Measurements from ENCODE around the gene MAGI1. TPM values are rescaled to one million over a fixed set of nuclear protein-coding genes. Genes with fewer than 3 reads are reported as not detected.

MAGI1 gene
- total and polyA plus RNA-seq, 2 experiments from 2014 or later: 33.9 to 87.0 TPM

DNA sequence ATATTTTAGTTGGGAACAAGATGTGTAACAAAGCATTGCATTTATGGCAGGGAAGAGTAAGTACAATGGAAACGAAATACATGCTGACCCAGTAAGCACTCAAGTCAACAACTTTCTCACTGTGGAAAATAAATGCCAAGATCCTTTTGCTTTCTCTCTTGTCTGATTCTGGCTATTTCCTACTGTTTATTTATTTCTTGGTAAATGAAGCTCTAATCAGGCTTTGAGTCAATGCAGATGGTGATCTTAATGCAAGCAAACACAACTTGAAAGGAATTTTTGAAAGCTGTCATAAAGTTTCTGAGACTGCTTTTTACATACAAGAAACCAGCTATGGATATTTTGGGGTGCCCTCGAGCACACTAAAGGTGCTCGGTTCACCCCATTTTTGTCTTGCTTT lies 624.8 kb downstream of the MAGI1 start:
- no peak for TF ChIP-seq CTCF (IDR thresholded peaks at IDR 0.05; ENCODE audit: low read depth, low read length)
- no peaks in the 10 kb centered on the region for H3K27me3 ChIP-seq
- peaks cover 4% of the 10 kb centered on the region for H3K36me3 ChIP-seq
- no peak overlapping the region for H3K4me3 ChIP-seq
- H3K9me3 ChIP-seq (ENCODE audit: low read depth): no peaks in the 10 kb centered on the region
- H3K4me1 ChIP-seq (ENCODE audit: low read depth): peaks cover 18% of the 10 kb centered on the region
- H3K27ac ChIP-seq: no peak overlapping the region
- DNase-seq (ENCODE audit: low read depth in 1 of 2, low spot score in 1 of 2): no peak

GRCh38 chr3:65412588-65412987 lies 626.1 kb downstream of the MAGI1 start:
- Histone ChIP-seq H3K27ac (no peak overlapping the region), H3K4me3 (no peak overlapping the region), H3K9me3 (ENCODE audit: low read depth) (no peaks in the 10 kb centered on the region), H3K36me3 (peaks cover 4% of the 10 kb centered on the region), H3K27me3 (no peaks in the 10 kb centered on the region), H3K4me1 (ENCODE audit: low read depth) (peaks cover 18% of the 10 kb centered on the region)
- no peak for TF ChIP-seq CTCF (IDR thresholded peaks at IDR 0.05; ENCODE audit: low read depth, low read length)
- DNase-seq (ENCODE audit: low read depth in 1 of 2, low spot score in 1 of 2): peak in 1 of 2 donors; percentile 70

- no peak for TF ChIP-seq CTCF (IDR thresholded peaks at IDR 0.05; ENCODE audit: low read depth, low read length)
- H3K4me1 ChIP-seq (ENCODE audit: low read depth): peaks cover 18% of the 10 kb centered on the region
- peak in 1 of 2 donors; percentile 12 for DNase-seq (ENCODE audit: low read depth in 1 of 2, low spot score in 1 of 2)
- H3K27me3 ChIP-seq: no peaks in the 10 kb centered on the region
- no peak overlapping the region for H3K4me3 ChIP-seq
- H3K9me3 ChIP-seq (ENCODE audit: low read depth): no peaks in the 10 kb centered on the region
- H3K27ac ChIP-seq: no peak overlapping the region
- peaks cover 4% of the 10 kb centered on the region for H3K36me3 ChIP-seq
Observed at GRCh38 chr3:65411367-65411766, 627.4 kb downstream of the MAGI1 start.

- TF ChIP-seq CTCF (IDR thresholded peaks at IDR 0.05; ENCODE audit: low read depth, low read length): no peak
- Histone ChIP-seq H3K27me3 (no peaks in the 10 kb centered on the region), H3K27ac (no peak overlapping the region)
Observed at GRCh38 chr3:65409176-65409569, 629.5 kb downstream of the MAGI1 start.

GRCh38 chr3:65408531-65409175 lies 630.1 kb downstream of the MAGI1 start:
- Histone ChIP-seq H3K27ac (no peak overlapping the region), H3K9me3 (ENCODE audit: low read depth) (no peaks in the 10 kb centered on the region), H3K27me3 (no peaks in the 10 kb centered on the region), H3K4me3 (no peak overlapping the region), H3K4me1 (ENCODE audit: low read depth) (peaks cover 18% of the 10 kb centered on the region), H3K36me3 (no peaks in the 10 kb centered on the region)
- no peak for DNase-seq (ENCODE audit: low read depth in 1 of 2, low spot score in 1 of 2)
- TF ChIP-seq CTCF (IDR thresholded peaks at IDR 0.05; ENCODE audit: low read depth, low read length): no peak

More at GRCh38 chr3:65409176-65409569, 629.5 kb downstream of the MAGI1 start:
- Histone ChIP-seq H3K36me3 (peaks cover 2% of the 10 kb centered on the region), H3K4me3 (no peak overlapping the region), H3K4me1 (ENCODE audit: low read depth) (peaks cover 18% of the 10 kb centered on the region), H3K9me3 (ENCODE audit: low read depth) (no peaks in the 10 kb centered on the region)
- no peak for DNase-seq (ENCODE audit: low read depth in 1 of 2, low spot score in 1 of 2)
